Measurements from ENCODE around the gene MOXD1.

- TF ChIP-seq CTCF (IDR thresholded peaks at IDR 0.05; ENCODE audit: low read length) (no peak), EZH2 (IDR thresholded peaks at IDR 0.05; ENCODE audit: borderline replicate concordance, low read length) (no peak)
Measured at GRCh38 chr6:132272776-132273175, 128.5 kb downstream of the MOXD1 start.

Measured in OCI-LY1 (cell line).